T-helper 9 cell (primary cell): ENCODE measurements around the gene RNU6-7.
A peak's percentile ranks its signal among the peaks of the same experiment; 100 is the strongest.

Experiments
- DNase-seq: peaks from one replicate; pipeline ENCODE4 v3.0.0-alpha.2; 2020
- total RNA-seq, 2 donors: gene quantifications; one replicate each; lab custom pipeline; 2026; lab: John Stamatoyannopoulos, UW

RNU6-7 gene
- 0 reads per million in 2 donors for total RNA-seq

DNA sequence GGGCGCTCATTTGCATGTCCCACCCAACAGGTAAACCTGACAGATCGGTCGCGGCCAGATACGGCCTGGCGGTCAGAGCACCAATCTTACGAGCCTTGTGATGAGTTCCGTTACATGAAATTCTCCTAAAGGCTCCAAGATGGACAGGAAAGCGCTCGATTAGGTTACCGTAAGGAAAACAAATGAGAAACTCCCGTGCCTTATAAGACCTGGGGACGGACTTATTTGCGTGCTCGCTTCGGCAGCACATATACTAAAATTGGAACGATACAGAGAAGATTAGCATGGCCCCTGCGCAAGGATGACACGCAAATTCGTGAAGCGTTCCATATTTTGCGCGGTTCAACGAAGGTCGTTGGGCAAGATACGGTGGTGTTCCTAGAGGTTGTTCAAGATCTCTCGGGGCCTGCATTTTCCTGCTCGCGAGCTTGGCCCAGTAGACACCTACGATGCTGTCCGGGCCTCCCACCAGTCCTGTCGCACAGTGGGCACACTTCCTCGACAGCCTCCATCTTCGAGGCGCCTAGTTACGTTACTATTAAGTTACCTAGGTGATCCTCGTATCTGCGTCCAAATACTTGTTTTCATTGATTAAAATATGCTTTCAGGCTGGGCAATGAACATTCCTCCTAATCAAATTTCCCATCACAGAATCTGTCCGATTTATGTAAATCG, at the start of gene RNU6-7:
Gene RNU6-7, plus strand, starts transcription at position 230 of the 675 bp plus-strand sequence.
- peak; percentile 16 for DNase-seq

GRCh38 chr14:32166029-32166428, 35.8 kb upstream of the RNU6-7 start:
- no peak for DNase-seq

DNA sequence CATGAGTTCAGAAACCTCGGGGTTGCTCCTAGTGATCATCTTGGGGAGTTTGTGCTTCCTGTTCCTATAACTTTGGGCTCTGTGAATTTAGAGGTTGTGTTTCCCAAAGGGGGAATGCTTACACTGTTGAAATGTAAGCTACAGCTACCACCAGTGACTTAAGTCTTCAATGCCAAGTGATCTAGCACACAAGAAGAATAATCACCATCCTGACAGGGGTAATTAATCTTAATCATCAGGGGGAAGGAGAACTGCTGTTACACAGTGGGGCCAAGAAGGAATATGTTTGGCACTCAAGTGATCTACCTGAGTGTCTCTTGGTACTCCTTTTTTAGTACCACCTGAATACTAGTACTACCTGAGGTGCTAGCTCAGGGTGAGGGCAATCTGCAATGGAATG, 34.9 kb upstream of the RNU6-7 start:
- DNase-seq: no peak

- DNase-seq: no peak
Observed at GRCh38 chr14:32167907-32168306, 33.9 kb upstream of the RNU6-7 start.

- no peak for DNase-seq
Observed at GRCh38 chr14:32169191-32169590, 32.7 kb upstream of the RNU6-7 start.

DNA sequence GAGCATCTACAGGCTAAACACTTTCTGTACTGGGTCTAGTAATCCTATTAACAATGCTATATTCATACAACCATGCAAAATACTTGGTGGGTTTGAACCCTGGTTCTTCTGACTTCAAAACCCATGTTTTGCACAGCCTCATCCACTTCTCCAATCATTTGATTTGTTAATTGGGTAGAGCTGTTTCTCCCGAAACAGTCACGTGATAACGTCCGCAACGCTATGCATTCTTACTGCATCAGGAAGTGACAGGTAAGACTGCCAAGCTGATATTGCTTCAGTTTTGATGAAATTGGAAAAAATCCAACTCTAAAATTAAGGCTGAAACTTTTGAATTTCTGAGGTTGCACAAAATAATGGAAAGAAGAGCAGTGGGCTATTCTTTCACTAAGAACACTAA, 30.4 kb upstream of the RNU6-7 start:
- DNase-seq: no peak

GRCh38 chr14:32183151-32184058, 18.4 kb upstream of the RNU6-7 start:
- no peak for DNase-seq

DNA sequence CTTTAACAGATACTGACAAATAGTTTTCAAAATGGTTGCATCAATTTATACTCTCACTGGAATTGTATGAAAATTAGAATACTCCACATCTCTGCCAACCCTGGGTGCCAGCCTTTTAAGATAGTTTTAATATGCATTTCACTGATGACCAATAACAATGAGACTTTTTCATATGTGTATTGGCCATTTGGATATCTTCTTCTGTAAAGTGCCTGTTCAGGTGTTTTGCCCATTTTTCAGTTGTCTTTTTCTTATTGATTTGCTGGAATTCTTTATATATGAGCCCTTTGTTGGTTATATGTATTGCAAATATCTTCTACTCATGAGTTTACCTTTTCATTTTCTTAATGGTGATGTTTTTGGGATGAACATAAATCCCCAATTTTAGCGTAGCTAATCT, 16.7 kb upstream of the RNU6-7 start:
- no peak for DNase-seq

GRCh38 chr14:32186248-32186647, 15.6 kb upstream of the RNU6-7 start:
- no peak for DNase-seq

DNA sequence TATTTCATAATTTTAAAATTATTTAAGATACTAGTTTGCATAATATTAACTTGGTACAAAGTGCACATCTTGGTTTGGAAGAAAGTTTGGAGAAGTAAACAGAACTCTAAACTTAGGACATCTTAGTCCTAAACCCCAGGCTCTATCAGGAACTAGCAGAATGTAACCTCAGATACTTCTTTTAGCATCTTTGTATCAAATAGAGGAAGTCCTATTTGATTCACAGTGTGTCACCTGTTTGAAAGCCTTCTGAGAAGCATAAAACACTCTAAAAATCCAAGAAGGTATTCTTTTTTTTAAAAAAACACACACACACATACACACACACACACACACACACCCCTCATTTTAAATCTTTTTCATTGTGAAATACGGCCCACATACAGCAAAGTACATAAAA, 12.0 kb upstream of the RNU6-7 start:
- no peak for DNase-seq

- DNase-seq: no peak
Observed at GRCh38 chr14:32190673-32191072, 11.2 kb upstream of the RNU6-7 start.

DNA sequence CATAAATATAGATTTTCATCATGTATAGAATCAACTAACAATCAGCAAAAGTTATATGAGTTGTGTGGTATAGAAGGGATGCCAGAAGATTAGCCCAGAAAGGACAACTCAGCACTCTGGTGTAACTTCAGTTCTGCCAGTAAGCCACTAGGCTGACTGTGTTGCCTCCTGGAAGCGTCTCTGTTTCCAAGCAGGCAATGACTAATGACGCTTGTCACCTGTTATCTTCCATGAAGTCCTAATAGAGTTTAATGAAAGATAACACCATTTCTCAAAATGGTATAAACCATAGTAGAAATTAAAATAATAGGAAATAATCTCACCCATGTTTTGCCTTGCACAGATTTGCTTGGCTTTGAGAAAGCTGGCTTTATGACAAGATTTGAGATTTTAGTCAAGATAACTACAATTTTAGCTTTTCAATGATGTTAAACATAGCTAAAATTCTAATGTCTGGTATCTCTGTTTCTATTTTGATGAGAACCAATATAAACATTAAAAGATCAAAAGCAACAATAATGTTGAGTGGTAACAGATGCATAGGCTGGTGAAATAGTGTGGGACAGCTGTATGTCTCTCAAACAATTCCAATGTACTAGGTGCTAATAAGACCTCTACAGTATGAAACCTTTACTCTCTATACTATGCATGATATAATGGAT, 9.0 kb upstream of the RNU6-7 start:
- no peak for DNase-seq

DNA sequence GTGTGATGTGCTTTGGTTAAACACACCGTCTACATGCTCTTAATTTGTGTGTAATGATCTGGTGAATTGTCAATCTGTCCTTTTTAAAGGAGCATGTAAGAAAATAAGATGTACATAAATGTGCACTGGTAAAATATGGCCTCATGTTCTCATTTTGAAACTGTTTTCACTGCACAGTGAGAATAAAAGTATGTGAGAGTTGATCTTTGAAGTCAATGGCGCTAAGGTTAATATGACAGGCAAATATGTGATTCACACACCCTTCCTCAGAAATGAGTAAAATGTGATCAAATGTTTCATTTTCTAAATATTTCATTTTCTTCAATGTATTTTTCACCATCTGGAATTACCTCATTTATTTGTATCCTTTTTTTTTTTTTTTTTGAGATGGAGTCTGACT, 8.3 kb upstream of the RNU6-7 start:
- no peak for DNase-seq

DNA sequence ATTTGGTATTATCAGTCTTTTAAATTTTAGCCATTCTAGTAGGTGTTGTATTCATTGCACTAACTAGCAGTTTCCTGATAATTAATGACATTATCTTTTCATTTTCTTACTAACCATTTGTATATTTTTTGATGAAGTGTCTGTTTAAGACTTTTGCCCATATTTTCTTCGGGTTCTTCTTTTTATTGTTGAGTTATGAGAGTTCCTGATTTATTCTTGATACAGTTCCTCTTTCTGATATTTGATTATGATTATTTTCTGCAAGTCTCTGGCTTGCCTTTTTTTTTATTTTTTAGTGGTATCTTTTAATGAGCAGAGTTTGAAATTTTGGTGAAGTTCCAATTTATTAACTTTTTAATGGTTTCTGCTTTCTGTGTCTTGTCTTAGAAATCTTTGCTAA, 6.2 kb upstream of the RNU6-7 start:
- no peak for DNase-seq

- DNase-seq: no peak
Observed at GRCh38 chr14:32197919-32198318, 3.9 kb upstream of the RNU6-7 start.

DNA sequence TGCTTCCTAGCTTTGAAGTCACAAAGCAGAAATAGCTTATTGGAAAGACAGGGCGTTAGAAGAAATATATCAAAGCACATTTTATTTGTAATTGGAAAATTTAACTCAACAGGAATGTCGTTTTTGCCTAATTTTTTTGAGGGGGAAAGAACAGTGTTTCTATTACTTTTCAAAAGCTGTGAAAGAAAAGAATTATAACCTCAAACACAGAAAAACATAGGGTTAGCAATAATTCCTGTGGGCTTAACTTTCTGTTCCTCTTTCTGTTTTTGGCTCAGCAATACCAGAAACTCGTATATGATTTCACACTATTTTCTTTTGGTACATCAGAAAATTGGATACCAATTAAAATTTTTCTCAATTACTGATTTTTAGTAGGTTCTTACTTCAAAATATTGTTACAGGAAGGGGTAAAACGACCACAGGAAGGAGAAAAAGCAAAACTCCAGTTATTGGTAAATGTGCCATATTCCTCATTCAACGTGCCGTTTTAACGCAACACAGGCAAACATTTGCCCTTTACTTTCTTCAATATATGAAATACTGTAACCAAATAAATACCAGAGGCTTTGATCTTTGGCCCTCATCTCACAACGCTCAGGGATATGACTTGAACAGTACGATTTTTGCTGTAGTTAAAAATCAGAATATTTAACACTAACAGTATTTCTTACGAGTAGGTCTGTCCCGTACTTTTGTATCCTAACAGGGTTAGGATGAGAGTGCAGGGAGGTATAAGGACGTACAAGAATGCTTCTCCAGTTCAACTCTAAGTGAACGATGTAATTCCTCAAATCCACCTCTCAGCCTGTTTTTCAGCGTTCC, 1.3 kb upstream of the RNU6-7 start:
- no peak for DNase-seq

DNA sequence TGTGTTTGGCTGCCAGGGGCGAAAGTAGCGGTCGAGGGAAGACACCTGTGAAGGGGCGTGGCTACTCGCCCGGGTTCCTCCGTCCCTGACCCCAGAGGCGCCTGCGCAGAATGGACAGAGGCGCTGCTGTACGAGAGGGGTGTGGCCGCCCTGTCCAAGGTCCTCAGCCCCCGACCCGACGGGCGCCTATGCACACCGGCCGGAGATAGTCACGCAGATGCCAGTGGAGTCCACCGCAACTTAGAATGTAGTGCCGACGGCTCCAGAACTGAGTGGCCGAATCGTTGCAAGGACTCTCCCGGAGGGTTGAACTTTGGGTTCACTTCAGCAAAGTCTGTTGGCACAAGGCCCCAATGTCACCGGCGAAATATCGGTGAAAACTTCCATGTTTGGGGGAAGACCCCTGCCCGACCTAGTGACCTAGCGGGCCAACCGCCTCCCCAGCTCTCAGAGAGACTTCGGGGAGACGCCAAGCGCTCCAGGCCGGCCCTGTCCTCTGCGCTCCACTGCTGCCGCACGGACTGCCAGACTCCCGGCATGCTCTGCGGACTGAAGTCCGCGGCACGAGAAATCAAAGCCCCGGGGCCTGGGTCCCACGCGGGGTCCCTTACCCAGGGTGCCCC, 541 bp upstream of the RNU6-7 start:
- peak; percentile 61 for DNase-seq

GRCh38 chr14:32202491-32202997, 699 bp downstream of the RNU6-7 start:
- peak; percentile 1 for DNase-seq

- DNase-seq: peak; percentile 80
Observed at GRCh38 chr14:32202998-32203882, 1.4 kb downstream of the RNU6-7 start, which contains the start of gene RNU6-8. RNU6-8 (minus strand) TSS chr14:32203269.

DNA sequence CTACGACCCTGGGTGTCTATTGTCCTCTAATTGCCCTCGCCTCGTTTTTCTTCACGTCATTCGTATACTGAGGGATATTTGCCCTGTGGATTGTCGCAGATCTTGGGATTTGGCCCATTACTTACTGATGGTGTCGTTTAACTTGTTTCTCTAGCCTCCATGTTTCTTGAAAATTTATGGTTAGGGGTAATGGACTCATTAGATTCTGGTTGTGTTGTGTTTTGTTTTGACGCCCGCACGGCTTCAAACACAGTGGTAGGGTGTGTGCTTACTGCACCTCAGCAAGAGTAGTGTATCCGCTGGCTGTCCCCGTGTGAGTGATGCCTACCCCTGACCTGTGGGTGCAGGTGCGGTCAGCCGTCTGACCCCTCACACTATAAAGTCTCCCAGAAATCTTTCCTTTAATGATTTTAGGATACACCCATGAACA, 2.1 kb downstream of the RNU6-7 start:
- DNase-seq: peak; percentile 1

DNA sequence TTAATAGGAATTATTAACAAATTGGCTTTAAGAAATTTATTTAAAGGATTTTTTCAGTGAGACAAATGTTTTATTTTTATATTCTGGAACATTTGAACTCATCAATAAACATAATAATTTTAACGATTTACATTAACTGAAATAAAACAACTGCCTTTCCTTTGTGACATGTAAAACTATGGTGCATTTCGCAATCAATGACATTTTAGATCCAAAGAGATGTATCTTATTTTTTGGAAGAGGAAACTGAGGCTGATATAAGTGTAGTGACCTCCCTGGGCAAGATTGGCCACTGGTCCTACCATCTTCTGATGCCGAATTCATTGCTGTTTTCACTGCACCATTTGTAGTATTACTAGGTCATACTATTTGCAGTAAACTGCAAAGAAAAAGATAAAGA, 3.7 kb downstream of the RNU6-7 start:
- no peak for DNase-seq
